ENCODE measurements around the gene SLC12A7. TPM values are rescaled to one million over a fixed set of nuclear protein-coding genes. Genes with fewer than 3 reads are reported as not detected.

SLC12A7 gene
- total and polyA plus RNA-seq, 3 donors from 2014 or later = 73.2 to 212 (median 168) TPM

DNA sequence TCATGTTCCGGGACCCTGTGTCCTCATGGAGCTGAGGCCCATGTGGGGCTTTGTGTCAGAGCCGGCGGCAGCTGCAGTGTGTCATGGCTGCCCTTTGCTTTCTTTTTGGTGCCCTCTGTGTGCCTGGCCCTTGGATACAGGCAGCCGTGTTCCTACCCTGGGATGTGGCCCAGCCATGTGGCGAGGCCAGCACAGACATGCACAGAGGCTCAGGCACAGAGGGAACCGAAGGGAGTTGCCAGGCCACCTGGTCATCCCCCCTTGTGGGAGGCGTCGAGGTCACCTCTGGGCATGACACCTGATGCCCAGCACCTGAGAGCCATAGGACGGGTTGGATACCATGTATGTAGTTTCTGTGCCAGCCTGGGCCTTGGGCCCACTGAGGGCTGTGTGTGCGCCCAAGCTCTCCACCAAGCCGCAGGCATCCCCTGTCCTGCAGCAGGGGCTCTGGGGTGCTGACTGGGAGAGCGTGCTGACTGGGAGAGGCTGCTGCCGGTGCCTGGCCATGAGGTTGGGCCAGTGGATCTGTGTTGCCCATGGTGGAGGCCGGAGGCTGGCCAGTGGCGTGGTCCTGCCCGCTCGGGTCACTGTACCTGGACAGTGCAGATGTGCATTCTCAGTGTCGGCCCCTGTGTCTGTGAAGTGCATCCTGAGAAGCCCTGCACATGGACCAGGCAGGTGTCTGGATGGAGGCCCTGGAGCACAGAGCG, 98.5 kb downstream of the SLC12A7 start:
- Histone ChIP-seq H3K27me3 (no peaks in the 10 kb centered on the region), H3K4me3 (no peak overlapping the region), H3K27ac (no peak overlapping the region), H3K9me3 (no peaks in the 10 kb centered on the region), H3K4me1 (peaks cover 5% of the 10 kb centered on the region), H3K36me3 (ENCODE audit: low read depth, missing control alignments) (no peaks in the 10 kb centered on the region)
- TF ChIP-seq, protein P1, sequence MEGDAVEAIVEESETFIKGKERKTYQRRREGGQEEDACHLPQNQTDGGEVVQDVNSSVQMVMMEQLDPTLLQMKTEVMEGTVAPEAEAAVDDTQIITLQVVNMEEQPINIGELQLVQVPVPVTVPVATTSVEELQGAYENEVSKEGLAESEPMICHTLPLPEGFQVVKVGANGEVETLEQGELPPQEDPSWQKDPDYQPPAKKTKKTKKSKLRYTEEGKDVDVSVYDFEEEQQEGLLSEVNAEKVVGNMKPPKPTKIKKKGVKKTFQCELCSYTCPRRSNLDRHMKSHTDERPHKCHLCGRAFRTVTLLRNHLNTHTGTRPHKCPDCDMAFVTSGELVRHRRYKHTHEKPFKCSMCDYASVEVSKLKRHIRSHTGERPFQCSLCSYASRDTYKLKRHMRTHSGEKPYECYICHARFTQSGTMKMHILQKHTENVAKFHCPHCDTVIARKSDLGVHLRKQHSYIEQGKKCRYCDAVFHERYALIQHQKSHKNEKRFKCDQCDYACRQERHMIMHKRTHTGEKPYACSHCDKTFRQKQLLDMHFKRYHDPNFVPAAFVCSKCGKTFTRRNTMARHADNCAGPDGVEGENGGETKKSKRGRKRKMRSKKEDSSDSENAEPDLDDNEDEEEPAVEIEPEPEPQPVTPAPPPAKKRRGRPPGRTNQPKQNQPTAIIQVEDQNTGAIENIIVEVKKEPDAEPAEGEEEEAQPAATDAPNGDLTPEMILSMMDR (IDR thresholded peaks at IDR 0.05) = no peak
- TF ChIP-seq POLR2A (IDR thresholded peaks at IDR 0.05) = no peak
- 92% methylated on average over 19 of the region's 19 CpGs; no CpG with 5 or more reads in 1 of the 2 donors for WGBS, 2 donors
- DNase-seq = no peak
- intact Hi-C loops (cut with DNase I; ENCODE audit: low total_unique reads) = no loop called here

DNA sequence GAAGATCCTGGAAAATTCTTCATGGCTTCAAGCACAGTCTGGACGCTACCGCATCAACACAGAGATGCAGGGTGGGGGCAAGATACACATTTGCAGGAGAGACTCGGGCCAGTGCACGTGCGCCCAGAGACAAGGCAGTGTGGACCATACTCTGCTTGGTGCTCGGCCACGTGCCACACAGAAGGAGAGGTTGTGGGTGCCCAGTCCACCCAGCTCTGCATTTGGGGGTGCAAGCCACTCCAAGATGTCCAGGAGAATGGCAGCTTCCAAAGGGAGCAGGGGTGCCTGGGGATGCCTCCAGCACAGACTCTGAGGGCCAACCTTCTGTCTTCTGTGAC, 99.0 kb downstream of the SLC12A7 start:
- H3K4me1 ChIP-seq = peaks cover 5% of the 10 kb centered on the region
- no peaks in the 10 kb centered on the region for H3K9me3 ChIP-seq
- H3K27ac ChIP-seq = no peak overlapping the region
- intact Hi-C loops (cut with DNase I; ENCODE audit: low total_unique reads) = no loop called here
- no peak for TF ChIP-seq POLR2A (IDR thresholded peaks at IDR 0.05)
- TF ChIP-seq, protein P1 (IDR thresholded peaks at IDR 0.05) = no peak
- H3K27me3 ChIP-seq = no peaks in the 10 kb centered on the region
- no peak overlapping the region for H3K4me3 ChIP-seq
- no peaks in the 10 kb centered on the region for H3K36me3 ChIP-seq (ENCODE audit: low read depth, missing control alignments)
- WGBS, 2 donors = 96 to 98% methylated on average over 7 of the region's 7 CpGs
- no peak for DNase-seq

DNA sequence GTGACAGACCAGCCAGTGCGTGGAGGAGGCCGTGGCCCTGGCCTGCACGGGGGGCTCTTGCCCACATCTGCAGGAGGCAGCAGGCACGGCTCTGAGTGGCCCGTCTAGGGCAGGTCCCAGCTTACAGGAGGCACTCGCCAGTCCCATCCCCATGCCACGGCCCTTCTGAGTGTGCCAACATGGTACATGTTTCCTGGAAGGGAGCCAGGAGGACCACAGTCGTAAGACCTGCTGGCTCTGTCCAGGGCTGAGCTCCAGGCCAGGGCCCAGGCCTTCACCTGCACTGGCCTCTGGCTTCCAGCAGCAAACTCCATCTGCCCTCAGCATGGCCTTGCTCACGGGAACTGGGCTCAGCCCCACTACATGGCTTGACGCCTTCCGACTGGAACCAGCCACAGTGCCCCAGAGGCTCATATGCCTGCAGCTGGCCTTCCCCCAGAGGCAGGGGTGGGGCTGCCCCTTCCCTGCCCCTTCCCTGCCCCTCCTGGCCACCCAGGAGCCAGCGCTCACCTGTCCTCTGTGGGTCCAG, 99.5 kb downstream of the SLC12A7 start:
- Histone ChIP-seq H3K27ac (no peak overlapping the region), H3K4me3 (no peak overlapping the region), H3K4me1 (peaks cover 8% of the 10 kb centered on the region), H3K27me3 (no peaks in the 10 kb centered on the region), H3K36me3 (ENCODE audit: low read depth, missing control alignments) (no peaks in the 10 kb centered on the region), H3K9me3 (no peaks in the 10 kb centered on the region)
- intact Hi-C loops (cut with DNase I; ENCODE audit: low total_unique reads) = no loop called here
- 94 to 96% methylated on average over 10 to 11 of the region's 12 CpGs for WGBS, 2 donors
- TF ChIP-seq, protein P1 (IDR thresholded peaks at IDR 0.05) = no peak
- TF ChIP-seq POLR2A (IDR thresholded peaks at IDR 0.05) = no peak
- no peak for DNase-seq

DNA sequence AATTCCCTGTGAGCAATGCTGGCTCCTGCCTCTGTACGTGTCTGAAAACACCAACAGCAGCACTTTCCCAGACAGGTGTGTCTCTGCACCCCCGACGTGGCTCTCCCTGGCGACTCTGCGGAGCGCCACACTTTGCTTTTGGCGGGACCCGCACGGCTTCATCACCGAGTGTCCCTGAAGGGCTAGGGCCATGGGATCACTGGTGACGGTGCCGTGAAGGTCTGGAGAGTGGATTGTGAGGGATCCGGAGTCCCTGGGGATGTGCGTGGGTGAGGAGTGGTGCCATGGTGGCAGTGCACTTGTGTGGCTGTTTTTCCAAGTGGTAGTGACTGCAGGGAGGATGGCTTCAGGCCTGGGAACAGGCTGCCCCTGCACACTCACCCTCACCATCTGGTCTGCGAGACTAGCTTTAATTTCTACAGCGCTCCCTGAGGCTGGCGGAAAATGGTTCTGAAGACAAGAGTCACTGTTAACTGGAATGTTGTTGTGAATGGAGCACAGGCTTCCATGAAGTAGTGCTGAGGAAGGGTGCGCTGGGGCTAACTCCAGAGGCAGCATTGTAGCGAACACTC, 100.0 kb downstream of the SLC12A7 start:
- H3K9me3 ChIP-seq = no peaks in the 10 kb centered on the region
- intact Hi-C loops (cut with DNase I; ENCODE audit: low total_unique reads) = no loop called here
- H3K27ac ChIP-seq = no peak overlapping the region
- H3K27me3 ChIP-seq = no peaks in the 10 kb centered on the region
- no peaks in the 10 kb centered on the region for H3K36me3 ChIP-seq (ENCODE audit: low read depth, missing control alignments)
- no peak for DNase-seq
- H3K4me3 ChIP-seq = no peak overlapping the region
- WGBS, 2 donors = 89 to 95% methylated on average over 19 of the region's 19 CpGs
- peaks cover 11% of the 10 kb centered on the region for H3K4me1 ChIP-seq
- TF ChIP-seq, protein P1 (IDR thresholded peaks at IDR 0.05) = no peak
- TF ChIP-seq POLR2A (IDR thresholded peaks at IDR 0.05) = no peak

Data from testis (tissue), 3 donors.